GM18858 (cell line): ENCODE data around the gene HAO1.

Source experiments
- ATAC-seq: cut with Tn5 transposase; IDR thresholded peaks from one replicate; pipeline ENCODE4 v1.9.1; 2021; ENCODE audit not compliant: unreplicated experiment

The HAO1 gene

DNA sequence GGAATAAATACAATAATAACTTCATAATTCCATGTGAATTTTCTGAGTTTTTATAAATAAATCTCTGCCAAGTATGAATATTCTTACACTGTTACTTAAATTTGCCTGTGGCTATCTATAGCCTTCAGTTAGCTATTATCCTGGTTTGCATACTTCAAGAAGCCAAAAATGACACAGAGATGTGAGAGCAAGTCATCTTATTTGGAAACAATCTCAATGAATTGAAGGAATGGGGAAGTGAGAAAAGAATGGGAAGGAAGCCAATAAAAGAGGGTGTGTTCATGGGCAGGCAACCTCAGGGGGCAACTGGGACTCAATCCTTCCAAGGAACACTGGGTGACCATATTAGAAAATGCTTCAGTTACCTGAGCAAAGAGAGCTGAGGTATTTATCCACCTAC lies 9.9 kb downstream of the HAO1 start:
- ATAC-seq, result no peak

DNA sequence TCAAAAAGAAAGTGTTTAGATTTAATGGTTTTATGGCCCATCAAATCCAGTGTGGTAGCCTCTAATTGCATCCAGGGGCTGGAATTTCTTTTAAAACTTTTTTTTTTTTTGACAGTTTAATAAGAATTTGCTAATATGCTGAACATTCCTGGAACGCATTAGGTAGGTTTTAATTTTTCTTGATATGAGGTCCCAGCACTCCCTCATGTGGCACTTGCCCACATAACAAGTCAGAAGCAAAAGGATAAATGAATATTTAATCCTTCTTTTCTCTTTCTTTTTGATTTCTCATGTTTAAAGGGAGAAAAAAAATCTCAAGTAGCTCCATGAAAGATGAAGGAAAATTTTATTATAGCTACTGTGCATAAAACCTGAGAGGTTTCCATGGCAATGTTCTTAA lies 13.5 kb downstream of the HAO1 start:
- ATAC-seq, result no peak

GRCh38 chr20:7926323-7926722 lies 13.9 kb downstream of the HAO1 start:
- no peak for ATAC-seq

GRCh38 chr20:7924692-7925091 lies 15.6 kb downstream of the HAO1 start:
- no peak for ATAC-seq

DNA sequence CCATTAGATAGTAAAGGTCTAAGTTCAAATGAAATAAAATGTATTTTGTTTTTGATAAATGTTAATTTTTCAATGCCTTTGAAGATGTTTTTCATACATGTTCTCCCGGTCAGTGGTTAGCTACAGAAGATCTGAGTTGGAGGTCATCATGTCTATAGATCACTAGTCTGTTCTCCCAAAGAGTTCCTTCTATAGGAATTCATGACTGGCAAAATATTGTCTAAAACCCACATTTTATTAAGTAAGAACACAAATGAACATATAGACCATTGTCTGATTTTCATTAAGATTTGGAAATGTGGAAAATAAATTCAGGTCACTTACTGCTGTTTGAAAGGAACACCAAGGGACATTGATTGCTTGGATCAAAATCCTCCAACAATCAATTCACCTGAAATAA lies 23.6 kb downstream of the HAO1 start:
- ATAC-seq, result no peak

DNA sequence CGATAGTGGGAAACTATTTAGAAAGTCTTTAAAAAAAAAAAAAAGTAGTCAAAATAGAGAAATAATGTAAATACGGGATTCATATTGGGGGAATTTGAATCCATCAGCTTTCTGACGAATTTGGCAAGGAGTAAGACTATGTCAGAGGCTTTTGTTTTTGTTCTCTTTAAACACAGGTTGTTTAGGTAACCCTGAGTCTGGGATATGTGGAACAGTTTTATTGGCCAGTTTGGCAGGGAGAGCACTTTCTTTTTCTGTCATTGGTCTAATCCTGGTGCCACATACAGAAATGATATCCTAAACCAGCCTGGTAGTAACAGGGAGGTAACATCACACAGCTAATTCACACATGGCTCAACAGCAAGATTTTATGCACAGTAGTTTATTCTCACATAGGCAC lies 27.7 kb downstream of the HAO1 start:
- no peak for ATAC-seq

GRCh38 chr20:7911586-7912330 lies 28.5 kb downstream of the HAO1 start:
- no peak for ATAC-seq

GRCh38 chr20:7908905-7909304 lies 31.4 kb downstream of the HAO1 start:
- no peak for ATAC-seq

DNA sequence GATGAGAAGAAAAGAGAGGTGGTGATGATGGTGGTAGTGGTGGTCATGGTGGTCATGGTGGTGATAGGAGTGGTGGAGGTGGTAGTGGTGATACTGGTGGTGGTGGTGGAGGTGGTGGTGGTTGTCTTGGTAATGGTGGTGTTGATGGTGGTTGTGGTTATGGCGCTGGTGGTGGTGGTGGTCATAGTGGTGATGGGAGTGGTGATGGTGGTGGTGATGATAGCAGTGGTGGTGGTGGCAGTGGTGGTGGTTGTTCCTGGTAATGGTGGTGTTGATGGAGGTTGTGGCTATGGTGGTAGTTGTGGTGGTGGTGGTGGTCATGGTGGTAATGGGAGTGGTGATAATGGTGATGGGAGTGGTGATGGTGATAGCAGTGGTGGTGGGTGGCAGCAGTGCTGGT lies 36.8 kb downstream of the HAO1 start:
- ATAC-seq, result no peak

GRCh38 chr20:7902879-7903278 lies 37.4 kb downstream of the HAO1 start:
- ATAC-seq, result no peak

GRCh38 chr20:7897781-7898364 lies 42.4 kb downstream of the HAO1 start:
- no peak for ATAC-seq

DNA sequence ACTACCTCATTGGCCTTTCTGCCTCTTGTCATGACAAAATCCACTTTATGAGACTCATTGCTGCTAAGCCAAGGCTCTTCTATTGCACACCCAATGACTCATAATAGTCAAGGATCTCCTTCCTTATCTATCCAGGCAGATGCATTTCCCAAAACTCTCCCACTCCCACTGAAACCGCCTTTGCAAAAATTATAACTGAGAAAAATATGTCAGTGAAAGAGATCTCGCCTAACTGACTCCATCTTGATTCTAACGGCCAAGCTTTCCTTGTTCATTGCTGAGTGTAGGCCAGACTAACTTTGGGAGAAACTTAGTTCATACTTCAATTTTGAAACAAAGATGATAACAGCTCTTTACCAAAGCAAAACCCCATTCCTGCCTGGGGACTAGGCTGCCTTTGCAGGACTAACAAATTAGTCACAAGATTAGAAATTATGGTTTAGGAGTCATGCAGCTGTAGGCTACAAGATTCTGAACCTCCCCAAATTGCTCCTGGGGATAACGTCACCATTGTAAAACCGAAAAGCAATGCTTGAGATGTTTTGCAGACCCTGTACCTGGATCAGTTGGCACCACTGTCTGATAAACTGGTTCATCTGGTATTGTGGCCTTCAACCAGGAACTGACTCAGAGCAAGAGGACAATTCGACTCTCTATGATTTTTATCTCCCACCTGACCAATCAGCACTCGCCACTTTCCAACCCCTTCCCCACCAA lies 47.1 kb downstream of the HAO1 start:
- no peak for ATAC-seq

GRCh38 chr20:7891705-7892104 lies 48.6 kb downstream of the HAO1 start:
- no peak for ATAC-seq

GRCh38 chr20:7889736-7890135 lies 50.5 kb downstream of the HAO1 start:
- ATAC-seq, result no peak

GRCh38 chr20:7883741-7884140 lies 56.5 kb downstream of the HAO1 start:
- no peak for ATAC-seq

GRCh38 chr20:7883309-7883708 lies 56.9 kb downstream of the HAO1 start:
- no peak for ATAC-seq

- no peak for ATAC-seq
Observed at GRCh38 chr20:7882076-7882475, 58.2 kb downstream of the HAO1 start.

DNA sequence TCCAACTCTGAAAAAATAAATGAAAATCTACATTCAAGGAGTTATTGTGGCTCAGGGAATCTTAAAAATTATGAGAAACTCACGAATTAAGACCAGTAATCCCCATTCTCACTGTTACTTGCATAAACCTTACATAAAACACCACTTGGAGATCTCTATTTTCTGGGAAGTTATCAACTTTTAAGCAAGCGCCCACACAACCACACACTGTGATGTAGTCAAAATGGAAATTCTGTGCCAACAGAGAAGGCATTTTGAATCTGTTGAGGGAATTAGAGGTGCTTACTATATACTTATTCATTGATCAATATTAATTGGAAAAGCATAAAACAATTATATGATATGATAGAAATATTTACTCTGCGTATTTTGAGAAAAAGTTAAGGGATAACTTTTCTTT lies 58.7 kb downstream of the HAO1 start:
- no peak for ATAC-seq

DNA sequence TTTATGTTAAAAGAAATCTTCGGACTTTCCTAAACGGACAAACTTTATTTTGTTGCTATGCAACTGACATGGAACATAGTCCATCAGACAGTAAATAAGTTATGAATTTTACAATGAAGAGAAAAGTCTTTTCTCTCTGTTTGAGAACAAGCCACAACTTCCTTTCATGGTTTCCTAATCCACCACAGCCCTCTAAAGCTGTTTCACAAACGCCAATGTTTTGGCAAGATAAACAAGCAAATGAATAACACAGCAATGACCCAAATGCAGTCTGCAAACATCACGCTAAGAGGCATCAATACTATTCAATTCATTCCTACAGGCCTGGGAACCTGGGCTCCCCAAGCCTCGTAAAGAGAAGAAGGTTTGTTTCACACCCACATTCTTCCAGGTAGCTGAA lies 60.4 kb downstream of the HAO1 start:
- no peak for ATAC-seq

DNA sequence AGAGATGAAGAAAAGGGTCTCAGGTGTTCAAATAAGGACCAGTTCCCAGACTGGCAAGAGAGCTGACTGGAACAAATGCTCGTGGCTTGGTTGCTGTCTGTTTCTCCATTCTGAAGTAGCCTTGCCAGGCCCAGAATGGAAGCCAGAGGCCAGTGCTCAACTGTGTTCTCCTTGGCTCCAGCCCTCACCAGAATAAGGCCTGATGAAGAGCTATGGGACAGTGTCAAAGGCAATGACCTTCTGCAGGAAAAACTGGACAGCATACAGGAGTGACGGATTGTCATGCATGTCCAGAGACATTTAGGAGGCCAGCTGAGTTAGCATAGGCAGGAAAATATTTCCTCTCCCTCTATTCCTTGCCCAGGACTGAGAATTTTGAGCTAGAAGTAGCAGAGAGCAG lies 72.2 kb downstream of the HAO1 start:
- ATAC-seq, result no peak

DNA sequence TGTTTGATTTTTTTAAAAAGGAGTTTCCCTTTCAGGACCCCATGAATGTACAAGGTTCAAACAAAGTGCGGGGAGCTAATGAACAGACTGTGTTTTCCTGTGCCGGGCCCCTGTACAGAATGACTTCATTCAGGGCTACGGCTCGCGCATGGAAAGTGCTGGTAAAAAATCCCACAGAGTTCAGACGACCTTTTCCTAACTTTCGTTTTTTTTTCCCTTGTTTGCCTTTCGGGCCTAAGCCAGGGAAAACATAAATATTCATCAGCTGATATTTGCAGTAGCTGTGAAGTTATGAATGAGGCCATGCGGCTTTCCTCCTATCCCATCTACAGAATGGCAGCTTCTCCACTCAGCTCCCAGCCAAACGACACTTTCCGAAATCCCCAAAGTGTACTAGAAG lies 74.0 kb downstream of the HAO1 start:
- no peak for ATAC-seq

DNA sequence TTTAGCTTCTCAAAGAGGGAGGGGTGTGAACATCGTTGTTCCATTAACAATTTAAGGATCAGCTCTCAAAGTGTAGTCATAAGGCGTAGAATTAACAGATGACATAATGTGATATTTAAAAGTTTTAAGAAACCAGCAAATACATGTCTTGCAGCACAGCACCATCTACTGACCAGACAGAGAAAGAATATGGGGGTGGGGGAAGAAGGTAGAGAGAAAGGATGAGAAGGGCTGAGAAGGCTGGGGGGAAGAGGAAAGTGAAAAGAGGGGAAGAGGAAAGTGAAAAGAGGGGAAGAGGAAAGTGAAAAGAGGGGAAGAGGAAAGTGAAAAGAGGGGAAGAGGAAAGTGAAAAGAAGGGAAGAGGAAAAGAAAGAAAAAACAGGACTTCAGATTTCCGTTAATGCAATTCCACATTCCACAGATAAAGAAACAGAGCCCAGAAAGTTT lies 80.9 kb downstream of the HAO1 start:
- ATAC-seq, result no peak
